ENCODE data around the gene TBX15. TPM values are rescaled to one million over a fixed set of nuclear protein-coding genes. Genes with fewer than 3 reads are reported as not detected.
A peak's percentile ranks its signal among the peaks of the same experiment; 100 is the strongest.

The TBX15 gene
- total and polyA plus RNA-seq, 2 experiments from 2014 or later: 0.21 TPM; not detected in 1

DNA sequence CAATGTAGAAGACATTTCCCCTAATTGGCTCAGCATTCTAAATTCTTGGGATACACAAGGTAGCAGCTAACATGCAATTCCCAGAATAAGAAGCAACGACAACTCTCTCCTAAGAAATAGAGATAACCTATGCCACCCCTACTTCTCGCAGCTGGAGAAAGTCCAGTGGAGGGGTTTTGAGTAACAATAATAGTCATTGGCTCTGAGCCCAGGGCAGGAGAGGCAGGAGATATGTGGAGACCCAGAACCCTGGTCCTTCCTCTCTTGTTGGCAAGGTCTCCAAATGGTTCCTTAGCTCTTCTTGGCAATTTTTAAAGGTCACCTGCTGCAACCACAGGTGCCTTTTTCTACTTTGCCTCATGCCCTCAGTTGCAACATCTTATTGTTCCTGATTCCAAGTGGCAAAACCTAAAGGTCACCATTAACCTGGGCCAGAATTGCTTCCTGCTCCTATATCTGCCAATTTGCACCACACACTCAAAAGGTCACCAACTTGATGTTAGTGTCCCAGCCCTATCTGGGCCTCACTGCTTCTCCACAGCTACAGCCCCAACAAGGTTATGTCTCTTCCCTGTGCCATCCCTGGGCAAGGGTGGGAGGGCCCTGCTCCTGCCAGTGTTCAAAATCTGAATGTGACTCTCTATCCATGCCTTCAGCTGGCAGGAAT is 36.7 kb downstream of the TBX15 start:
- DNase-seq (ENCODE audit: low spot score) (no peak), ATAC-seq (no peak)
- Histone ChIP-seq H4K20me1 (replicated peaks; ENCODE audit: insufficient read depth) (no peaks in the 10 kb centered on the region), H3K9me2 (ENCODE audit: insufficient read depth) (0 out of 2 replicates have a peak, but pooled peaks cover 7% of the 10 kb centered on the region), H3K4me1 (ENCODE audit: insufficient read depth) (no peaks in the 10 kb centered on the region), H3K4me3 (no peak overlapping the region), H3K27me3 (ENCODE audit: insufficient read depth) (no peaks in the 10 kb centered on the region), H3F3A (replicated peaks; ENCODE audit: low read depth) (no peaks in the 10 kb centered on the region), H3K79me2 (replicated peaks; ENCODE audit: insufficient read depth) (no peaks in the 10 kb centered on the region), H2AFZ (no peak overlapping the region), H3K27ac (ENCODE audit: low read depth) (no peak overlapping the region), H3K4me2 (no peak overlapping the region), H3K36me3 (ENCODE audit: insufficient read depth) (no peaks in the 10 kb centered on the region)
- H3K36me3 Mint-ChIP-seq (ENCODE audit: low read depth): no peaks in the 10 kb centered on the region
- TF ChIP-seq ZNF462 (CRISPR knock-in tag; IDR thresholded peaks at IDR 0.05) (no peak), ZNF114 (CRISPR knock-in tag; IDR thresholded peaks at IDR 0.05) (no peak)
- no peak overlapping the region for H3K4me3 Mint-ChIP-seq
- H3K27me3 Mint-ChIP-seq (ENCODE audit: insufficient read depth, low read depth, poor library complexity): no peaks in the 10 kb centered on the region
- no peaks in the 10 kb centered on the region for H3K4me1 Mint-ChIP-seq
- H3K9me3 Mint-ChIP-seq: peaks cover 4% of the 10 kb centered on the region; the same call in 1 of the 3 replicates
- no peak overlapping the region for H3K27ac Mint-ChIP-seq

- Mint-ChIP-seq H3K27me3 (ENCODE audit: insufficient read depth, low read depth, poor library complexity) (no peaks in the 10 kb centered on the region), H3K9me3 (peaks cover 4% of the 10 kb centered on the region; the same call in 1 of the 3 replicates), H3K27ac (no peak overlapping the region), H3K36me3 (ENCODE audit: low read depth) (no peaks in the 10 kb centered on the region), H3K4me3 (no peak overlapping the region), H3K4me1 (no peaks in the 10 kb centered on the region)
- H3K4me3 ChIP-seq: no peak overlapping the region
- H3K4me2 ChIP-seq: no peak overlapping the region
- H4K20me1 ChIP-seq (replicated peaks; ENCODE audit: insufficient read depth): no peaks in the 10 kb centered on the region
- H3K27me3 ChIP-seq (ENCODE audit: insufficient read depth): no peaks in the 10 kb centered on the region
- H3K27ac ChIP-seq (ENCODE audit: low read depth): no peak overlapping the region
- H3K36me3 ChIP-seq (ENCODE audit: insufficient read depth): no peaks in the 10 kb centered on the region
- H3K79me2 ChIP-seq (replicated peaks; ENCODE audit: insufficient read depth): no peaks in the 10 kb centered on the region
- H2AFZ ChIP-seq: 0 out of 2 replicates have a peak overlapping the region, but pooled peaks have one; percentile 47
- ATAC-seq (no peak), DNase-seq (ENCODE audit: low spot score) (no peak)
- H3K4me1 ChIP-seq (ENCODE audit: insufficient read depth): no peaks in the 10 kb centered on the region
- peaks cover 7% of the 10 kb centered on the region; the same call in 1 of the 2 replicates for H3K9me2 ChIP-seq (ENCODE audit: insufficient read depth)
- no peaks in the 10 kb centered on the region for H3F3A ChIP-seq (replicated peaks; ENCODE audit: low read depth)
- no peak for TF ChIP-seq REST (IDR thresholded peaks at IDR 0.05; ENCODE audit: unreplicated experiment)
- TF ChIP-seq ZNF114 (CRISPR knock-in tag; IDR thresholded peaks at IDR 0.05): no peak
- no peak for TF ChIP-seq ZNF331 (CRISPR knock-in tag; IDR thresholded peaks at IDR 0.05; ENCODE audit: low read depth)
- no peak for TF ChIP-seq ETS1 (IDR thresholded peaks at IDR 0.05)
- no peak for TF ChIP-seq EZH2phosphoT487 (IDR thresholded peaks at IDR 0.05; ENCODE audit: unreplicated experiment)
- no peak for TF ChIP-seq CREB1 (CRISPR knock-in tag; IDR thresholded peaks at IDR 0.05; ENCODE audit: low read depth)
Measured at GRCh38 chr1:118949315-118949714, 38.8 kb downstream of the TBX15 start.

Data from GM23338 (cell line).